GM12878 (cell line): Measurements from ENCODE around the gene PLXNA2. TPM values are rescaled to one million over a fixed set of nuclear protein-coding genes. Genes with fewer than 3 reads are reported as not detected.

Source experiments
- ATAC-seq: fragments of 200-7000 bp; cut with Tn5 transposase; 3 replicates; pipeline ENCODE4 v1.9.1; 2020; ENCODE audit warnings: mild to moderate bottlenecking, moderate library complexity
- BruUV-seq: library from RNA; stranded (reverse); fragments of 400-500 nt; replicated peaks from 2 replicates; lab custom pipeline; 2021; lab: Mats Ljungman, UMichigan
- CTCF ChIA-PET: fragments of 300-600 bp; sonication (Branson Sonifier 250); formaldehyde crosslinking; extraction: SDS; loops from one replicate; lab custom pipeline; 2021; ENCODE audit warnings: inconsistent platforms; lab: Yijun Ruan, JAX
- POLR2A ChIA-PET: fragments of 350-600 bp; formaldehyde crosslinking; extraction: SDS; loops from one replicate; lab custom pipeline; 2021; ENCODE audit warnings: inconsistent platforms; lab: Charles Lee
- RAD21 ChIA-PET: fragments of 300-600 bp; sonication (Branson Sonifier 250); formaldehyde crosslinking; loops from one replicate; lab custom pipeline; 2023; ENCODE audit warnings: antibody characterized with exemption; ENCODE audit not compliant: unreplicated experiment; lab: Charles Lee
- SMC1A ChIA-PET: fragments of 300-600 bp; sonication (Branson Sonifier 250); formaldehyde crosslinking; loops from one replicate; lab custom pipeline; 2023; ENCODE audit not compliant: unreplicated experiment, uncharacterized antibody; lab: Charles Lee
- DNase-seq: peaks from one replicate; pipeline ENCODE4 v3.0.0-alpha.2; 2011; ENCODE audit warnings: low read depth, low spot score
- FAIRE-seq: peaks from 3 replicates; lab custom pipeline; 2011; peaks lifted over from hg19 to GRCh38; lab: Jason Lieb, UNC
- H2AFZ ChIP-seq: 2 replicates; pipeline ENCODE4 v1.6.0; 2011; ENCODE audit warnings: low read depth, low read length, control low read depth; ENCODE audit not compliant: control insufficient read depth
- H3K27ac ChIP-seq: 2 replicates; pipeline ENCODE4 v1.5.1; 2011; ENCODE audit warnings: control low read depth; ENCODE audit not compliant: control insufficient read depth, insufficient read depth
- H3K27me3 ChIP-seq, 2 experiments: replicated peaks in 1 of 2; 2 replicates each; pipeline versions ENCODE4 v1.6.0 to v1.6.1; 2011; ENCODE audit warnings: low read length in 1 of 2; ENCODE audit not compliant: control insufficient read depth in 2 of 2, insufficient read depth in 2 of 2
- H3K36me3 ChIP-seq, 2 experiments: 2 replicates each; pipeline ENCODE4 v1.5.1; 2011; ENCODE audit warnings: low read length in 1 of 2; ENCODE audit not compliant: control insufficient read depth in 2 of 2, insufficient read depth in 2 of 2
- H3K4me1 ChIP-seq: 2 replicates; pipeline ENCODE4 v1.6.1; 2011; ENCODE audit warnings: mild to moderate bottlenecking, low read length, moderate library complexity, mixed read lengths; ENCODE audit not compliant: control insufficient read depth, insufficient read depth
- H3K4me2 ChIP-seq: 2 replicates; pipeline ENCODE4 v1.6.0; 2011; ENCODE audit warnings: control low read depth; ENCODE audit not compliant: control insufficient read depth, insufficient read depth
- H3K4me3 ChIP-seq: fragments of 200-600 bp; sonication (generic); 2 replicates; pipeline ENCODE4 v1.5.1; 2016
- H3K79me2 ChIP-seq: 2 replicates; pipeline ENCODE4 v1.6.0; 2011; ENCODE audit warnings: low read length; ENCODE audit not compliant: control insufficient read depth, insufficient read depth
- H3K9ac ChIP-seq: 2 replicates; pipeline ENCODE4 v1.8.0; 2011; ENCODE audit warnings: low read length, control low read depth, mixed read lengths; ENCODE audit not compliant: control insufficient read depth, insufficient read depth
- H3K9me3 ChIP-seq: replicated peaks from 3 replicates; pipeline ENCODE4 v1.5.1; 2011; ENCODE audit warnings: mild to moderate bottlenecking, low read length; ENCODE audit not compliant: control insufficient read depth, insufficient read depth
- H4K20me1 ChIP-seq: 2 replicates; pipeline ENCODE4 v1.6.0; 2011; ENCODE audit not compliant: control insufficient read depth, insufficient read depth
- CREB1 ChIP-seq: IDR thresholded peaks from 2 replicates; pipeline ENCODE4 v1.6.1; 2012; ENCODE audit warnings: low read depth, mild to moderate bottlenecking, inconsistent platforms
- CTCF ChIP-seq, 3 experiments: IDR thresholded peaks in 2 of 3; conservative IDR thresholded peaks in 1 of 3; 2 replicates each; pipeline ENCODE4 v1.5.1; 2011; ENCODE audit warnings: low read depth in 3 of 3, low read length in 3 of 3, mild to moderate bottlenecking in 3 of 3, control low read depth in 2 of 3, moderate library complexity in 2 of 3, inconsistent platforms in 1 of 3, mixed read lengths in 1 of 3; ENCODE audit not compliant: control insufficient read depth in 2 of 3, insufficient read depth in 1 of 3; ENCODE audit errors: extremely low read depth in 1 of 3
- FOXM1 ChIP-seq: IDR thresholded peaks from 2 replicates; pipeline ENCODE4 v1.6.1; 2012; ENCODE audit warnings: low read depth, mild to moderate bottlenecking, inconsistent platforms, low read length, moderate library complexity
- GATAD2B ChIP-seq: fragments of 450-650 bp; conservative IDR thresholded peaks from 2 replicates; pipeline ENCODE4 v1.6.1; 2017; ENCODE audit warnings: low read depth, mild to moderate bottlenecking, moderate library complexity
- IKZF1 ChIP-seq: fragments of 450-650 bp; conservative IDR thresholded peaks from 2 replicates; pipeline ENCODE4 v1.6.1; 2017; ENCODE audit warnings: antibody characterized with exemption, mild to moderate bottlenecking
- POLR2AphosphoS5 ChIP-seq: IDR thresholded peaks from 2 replicates; pipeline ENCODE4 v1.6.1; 2011; ENCODE audit warnings: mild to moderate bottlenecking, low read length, inconsistent platforms
- SMAD5 ChIP-seq: IDR thresholded peaks from 2 replicates; pipeline ENCODE4 v1.6.1; 2016; ENCODE audit warnings: antibody characterized with exemption, low read depth
- YY1 ChIP-seq: IDR thresholded peaks from 2 replicates; pipeline ENCODE4 v1.6.1; 2011; ENCODE audit warnings: low read depth, mild to moderate bottlenecking, low read length
- ZZZ3 ChIP-seq: IDR thresholded peaks from 2 replicates; pipeline ENCODE4 v1.6.1; 2011; ENCODE audit warnings: low read depth; ENCODE audit not compliant: control insufficient read depth, insufficient read length
- WGBS: methylation state at CpG from one replicate; pipeline ENCODE4 v1.1.6; 2016; ENCODE audit warnings: low lambda C conversion rate; ENCODE audit not compliant: insufficient replicate concordance, insufficient coverage; ENCODE audit errors: missing lambda C conversion rate; 5-methylcytosine and 5-hydroxymethylcytosine counted together
- in situ Hi-C: fragments of 300-500 bp; cut with MboI; formaldehyde crosslinking; loops from 9 replicates; pipeline ENCODE4 v1.14.3; 2018; ENCODE audit warnings: mixed read lengths
- intact Hi-C: fragments of 100-400 bp; cut with micrococcal nuclease; formaldehyde crosslinking; loops from one replicate; pipeline ENCODE4 v1.14.2; 2022; ENCODE audit not compliant: unreplicated experiment
- polyA plus RNA-seq, 11 experiments: library from polyadenylated mRNA; depleted of rRNA in 4 of 11; unstranded in 6 of 11; stranded (reverse) in 5 of 11; fragments of >200 nt; fragmentation: Nextera tagmentation in 4 of 11; fragmentation: Illumina TruSeq in 1 of 11; extraction: Ambion mirVana in 4 of 11; extraction: Trizol in 1 of 11; gene quantifications; 1 replicate in 1 of 11; 2 replicates in 10 of 11; pipeline versions ENCODE4 v1.2.1 to v1.2.3, GENCODE V29; 2011 to 2016; ENCODE audit warnings: inconsistent platforms in 2 of 11, missing spikeins in 2 of 11, low read depth in 1 of 11
- total RNA-seq, 4 experiments: library from RNA; depleted of rRNA in 3 of 4; stranded (reverse); fragments of >200 nt in 3 of 4; fragmentation: Illumina TruSeq in 1 of 4; extraction: Trizol in 1 of 4; gene quantifications; 2 replicates each; pipeline versions ENCODE4 v1.2.1 to v1.2.3, GENCODE V29; 2013 to 2021

Gene PLXNA2
- total and polyA plus RNA-seq, 10 of the 15 experiments (the other 5 are each of a cell fraction or from before 2014, with no cell fraction given), result under 0.01 to 0.08 (median 0.07) TPM; not detected in 4

DNA sequence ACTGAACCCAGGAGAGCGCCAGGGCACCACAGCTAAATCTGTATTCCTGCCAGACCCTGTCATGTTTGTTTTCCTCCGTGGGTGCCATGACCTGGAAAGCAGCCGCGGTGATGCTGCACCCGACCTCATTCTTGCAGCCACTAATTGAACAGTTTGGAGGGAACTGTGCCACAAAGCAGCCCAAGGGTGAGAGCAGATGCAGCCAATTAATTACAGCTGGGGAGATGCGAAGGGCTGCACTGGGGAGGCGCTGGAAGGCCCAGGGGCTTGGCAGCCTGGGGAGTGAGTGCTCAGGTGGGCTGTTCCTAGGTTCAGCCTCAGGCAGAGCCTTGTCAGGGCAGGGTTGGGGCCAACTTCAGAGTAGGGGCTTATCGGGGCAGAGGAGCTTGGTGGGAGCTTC lies 174.9 kb downstream of the PLXNA2 start (continued):
- no peak for TF ChIP-seq ZZZ3
- no peak for TF ChIP-seq POLR2AphosphoS5
- TF ChIP-seq CTCF (IDR thresholded peaks at IDR 0.05 in 2 of 3, conservative IDR thresholded peaks at IDR 0.05 in 1 of 3; ENCODE audit: control insufficient read depth in 2 of 3, extremely low read depth in 1 of 3, insufficient read depth in 1 of 3, low read depth in 3 of 3, low read length in 3 of 3), result no peak

DNA sequence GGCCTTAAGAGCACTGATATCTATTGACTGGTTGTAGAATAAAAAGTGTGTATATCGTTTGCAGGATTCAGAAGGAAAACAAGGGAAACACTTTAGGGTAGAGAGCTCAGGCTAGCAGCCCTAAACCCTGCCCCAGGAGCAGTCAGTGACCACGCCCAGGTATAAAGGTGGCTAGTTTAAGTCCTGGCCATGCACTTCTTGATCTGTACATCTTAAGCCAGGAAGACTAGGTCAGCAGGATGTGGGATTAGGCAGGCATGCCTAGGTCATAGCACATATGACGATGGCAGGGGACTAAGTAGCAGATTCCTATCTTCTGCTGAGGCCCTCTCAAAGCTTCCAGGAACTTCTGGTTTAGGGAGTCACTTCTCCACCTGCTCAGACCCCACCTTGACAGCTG lies 175.3 kb downstream of the PLXNA2 start:
- Histone ChIP-seq H3K4me1 (no peaks in the 10 kb centered on the region), H3K4me2 (no peak overlapping the region), H3K9ac (no peak overlapping the region), H3K9me3 (no peaks in the 10 kb centered on the region), H3K27ac (no peak overlapping the region), H3K36me3 (no peaks in the 10 kb centered on the region), H3K27me3 (peaks cover under 1 to 6% of the 10 kb centered on the region in 2 experiments; a peak in 2 of 4 replicates), H3K4me3 (no peak overlapping the region), H3K79me2 (no peaks in the 10 kb centered on the region), H4K20me1 (no peaks in the 10 kb centered on the region), H2AFZ (no peak overlapping the region)
- no peak for TF ChIP-seq IKZF1
- no peak for TF ChIP-seq GATAD2B
- TF ChIP-seq YY1, result no peak
- no peak for TF ChIP-seq FOXM1
- TF ChIP-seq SMAD5, result no peak
- no peak for TF ChIP-seq CREB1
- RAD21 ChIA-PET, result no interaction called here
- intact Hi-C loops (no loop called here), in situ Hi-C loops (no loop called here)
- 2% methylated on average over 3 of the region's 3 CpGs for WGBS
- BruUV-seq, result no TSS peak
- SMC1A ChIA-PET, result interaction anchor here (0.8 to 1.9 kb wide), 3 partner anchors 26 to 176 kb away, joined by 3 to 8 read pairs (median 5); partner anchors contain the start of gene PLXNA2
- ATAC-seq, result no peak
- POLR2A ChIA-PET, result no interaction called here
- FAIRE-seq, result no peak
- DNase-seq, result no peak
- CTCF ChIA-PET, result no interaction called here
